B cell (primary cell): Measurements from ENCODE around the gene PDZD2. TPM values are rescaled to one million over a fixed set of nuclear protein-coding genes. Genes with fewer than 3 reads are reported as not detected.

Source experiments
- ATAC-seq: fragments of 200-7000 bp; cut with Tn5 transposase; one replicate; pipeline ENCODE4 v1.10.0; 2021; ENCODE audit warnings: low read depth, mild to moderate bottlenecking, moderate number of reproducible peaks, moderate library complexity
- CTCF ChIA-PET: fragments of 350-600 bp; sonication (Branson Sonifier 250); formaldehyde crosslinking; loops from one replicate; lab custom pipeline; 2021; ENCODE audit warnings: antibody characterized with exemption, inconsistent platforms; lab: Charles Lee
- POLR2A ChIA-PET: fragments of 350-600 bp; sonication (Branson Sonifier 250); formaldehyde crosslinking; loops from one replicate; lab custom pipeline; 2021; ENCODE audit warnings: antibody characterized with exemption; lab: Charles Lee
- DNase-seq: peaks from one replicate; pipeline ENCODE4 v3.0.0; 2013
- H2AFZ ChIP-seq: 2 replicates; pipeline ENCODE4 v1.6.1; 2012; ENCODE audit warnings: mild to moderate bottlenecking, low read depth, low read length; ENCODE audit not compliant: insufficient read depth, poor library complexity, severe bottlenecking
- H3K27ac ChIP-seq, 2 donors: 1 replicate in 1 of 2; 2 replicates in 1 of 2; pipeline ENCODE4 v1.5.1; 2012 to 2013; ENCODE audit warnings: low read length in 2 of 2, mild to moderate bottlenecking in 2 of 2, moderate library complexity in 1 of 2
- H3K27me3 ChIP-seq, 4 experiments: fragments of 200-600 bp in 1 of 4; sonication (generic) in 1 of 4; replicated peaks in 1 of 4; 1 replicate in 2 of 4; 2 replicates in 2 of 4; pipeline versions ENCODE4 v1.6.1 to v1.7.0; 2013 to 2016; ENCODE audit warnings: low read length in 3 of 4, mild to moderate bottlenecking in 2 of 4, mixed read lengths in 1 of 4, moderate library complexity in 1 of 4; ENCODE audit not compliant: insufficient read depth in 4 of 4, control insufficient read depth in 3 of 4; ENCODE audit errors: control extremely low read depth in 1 of 4
- H3K36me3 ChIP-seq, 2 experiments: replicated peaks in 1 of 2; 1 replicate in 1 of 2; 2 replicates in 1 of 2; pipeline versions ENCODE4 v1.6.1 to v1.7.1; 2013; ENCODE audit warnings: low read length in 1 of 2; ENCODE audit not compliant: insufficient read depth in 2 of 2, control insufficient read depth in 1 of 2; ENCODE audit errors: control extremely low read depth in 1 of 2, extremely low read depth in 1 of 2
- H3K4me1 ChIP-seq, 2 donors: fragments of 200-600 bp in 1 of 2; sonication (generic) in 1 of 2; 1 replicate in 1 of 2; 2 replicates in 1 of 2; pipeline versions ENCODE4 v1.5.1 to v1.6.1; 2013 to 2017; ENCODE audit warnings: low read length in 2 of 2; ENCODE audit not compliant: control insufficient read depth in 2 of 2, insufficient read depth in 2 of 2
- H3K4me2 ChIP-seq: replicated peaks from 2 replicates; pipeline ENCODE3; 2012; ENCODE audit warnings: mild to moderate bottlenecking, low read depth, low read length; ENCODE audit not compliant: poor library complexity, severe bottlenecking
- H3K4me3 ChIP-seq, 5 experiments: fragments of 200-600 bp in 1 of 5; sonication (generic) in 1 of 5; 1 replicate in 3 of 5; 2 replicates in 2 of 5; pipeline versions ENCODE4 v1.5.1 to v1.7.0; 2011 to 2016; ENCODE audit warnings: low read length in 4 of 5, mild to moderate bottlenecking in 4 of 5, low read depth in 2 of 5, control low read depth in 1 of 5, moderate library complexity in 1 of 5; ENCODE audit not compliant: insufficient read depth in 1 of 5; ENCODE audit errors: control extremely low read depth in 1 of 5, extremely low read depth in 1 of 5
- H3K79me2 ChIP-seq: fragments of 200-600 bp; sonication (generic); one replicate; pipeline ENCODE4 v1.6.0; 2016; ENCODE audit warnings: low read length; ENCODE audit not compliant: control insufficient read depth, insufficient read depth
- H3K9ac ChIP-seq: fragments of 200-600 bp; sonication (generic); 2 replicates; pipeline ENCODE4 v1.6.1; 2017; ENCODE audit warnings: mild to moderate bottlenecking, low read length, moderate library complexity
- H3K9me3 ChIP-seq, 3 donors: one replicate each; pipeline versions ENCODE4 v1.6.1 to v1.7.1; 2013; ENCODE audit warnings: low read length in 2 of 3; ENCODE audit not compliant: control insufficient read depth in 2 of 3, insufficient read depth in 1 of 3; ENCODE audit errors: control extremely low read depth in 1 of 3
- H4K20me1 ChIP-seq: 2 replicates; pipeline ENCODE4 v1.6.0; 2012; ENCODE audit warnings: mild to moderate bottlenecking, low read length; ENCODE audit not compliant: insufficient read depth, control insufficient read depth, poor library complexity, severe bottlenecking
- H3K27ac Mint-ChIP-seq: one replicate; pipeline ENCODE4 v1.8.0; 2021; ENCODE audit warnings: mixed read lengths
- H3K27me3 Mint-ChIP-seq: one replicate; pipeline ENCODE4 v1.8.0; 2021; ENCODE audit warnings: mixed read lengths
- H3K4me1 Mint-ChIP-seq: one replicate; pipeline ENCODE4 v1.8.0; 2021; ENCODE audit warnings: mixed read lengths
- H3K4me3 Mint-ChIP-seq: one replicate; pipeline ENCODE4 v1.8.0; 2021; ENCODE audit warnings: mixed read lengths
- H3K9me3 Mint-ChIP-seq: one replicate; pipeline ENCODE4 v1.8.0; 2022; ENCODE audit warnings: mixed read lengths; ENCODE audit not compliant: insufficient read depth
- EZH2 ChIP-seq: IDR thresholded peaks from 2 replicates; pipeline ENCODE4 v1.6.1; 2012; ENCODE audit warnings: borderline replicate concordance, low read depth, mild to moderate bottlenecking, moderate library complexity, low read length; ENCODE audit not compliant: insufficient read depth, poor library complexity, severe bottlenecking
- WGBS: methylation state at CpG from one replicate; pipeline ENCODE4 v1.1.5; 2013; ENCODE audit warnings: missing lambda C conversion rate; ENCODE audit not compliant: insufficient coverage; 5-methylcytosine and 5-hydroxymethylcytosine counted together
- intact Hi-C: fragments of 100-400 bp; cut with micrococcal nuclease; formaldehyde crosslinking; loops from one replicate; pipeline ENCODE4 v1.10.0; 2022
- polyA plus RNA-seq: library from polyadenylated mRNA; depleted of rRNA; stranded (reverse); fragments of >200 nt; gene quantifications from 2 replicates; pipeline ENCODE4 v1.2.3, GENCODE V29; 2012
- total RNA-seq, 2 donors: library from RNA; stranded (reverse); fragments of 120-200 nt in 1 of 2; gene quantifications; 1 replicate in 1 of 2; 2 replicates in 1 of 2; pipeline versions ENCODE4 v1.2.3 to v1.2.4, GENCODE V29; 2013 to 2022
- TF ChIP-seq, protein P1 (sequence below): fragments of 200-600 bp; IDR thresholded peaks from one replicate; pipeline ENCODE4 v1.8.0; 2022; ENCODE audit warnings: antibody characterized with exemption, mild to moderate bottlenecking

Gene PDZD2
- total and polyA plus RNA-seq, 2 donors (not counting 1 experiment from before 2014, with no cell fraction given): not detected

DNA sequence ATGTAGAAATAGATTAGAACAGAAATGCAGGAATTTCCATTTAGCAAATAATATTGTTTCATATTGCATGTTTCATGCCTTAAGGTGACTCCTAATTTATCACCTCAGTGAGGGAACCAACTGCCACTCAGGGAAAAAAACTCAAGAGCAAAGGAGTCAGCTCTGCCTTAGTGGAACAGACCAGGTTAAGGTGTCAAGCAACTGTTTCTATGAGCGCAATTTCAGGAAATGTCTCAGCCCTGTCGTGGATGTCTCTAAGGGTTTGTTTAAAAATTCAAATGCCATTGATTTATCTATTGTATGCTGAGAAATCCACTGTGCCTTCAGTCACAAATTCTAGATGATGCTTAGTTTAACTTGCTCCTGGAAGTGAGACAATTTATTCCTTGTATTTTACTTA, 34.7 kb upstream of the PDZD2 start:
- peaks cover 10% of the 10 kb centered on the region for H3K27me3 Mint-ChIP-seq
- Histone ChIP-seq H3K9me3 (no peaks in the 10 kb centered on the region), H2AFZ (no peak overlapping the region), H4K20me1 (no peaks in the 10 kb centered on the region), H3K4me2 (no peak overlapping the region), H3K4me3 (no peak overlapping the region), H3K9ac (no peak overlapping the region), H3K36me3 (no peaks in the 10 kb centered on the region), H3K27me3 (no peaks in the 10 kb centered on the region), H3K4me1 (no peaks in the 10 kb centered on the region), H3K79me2 (no peaks in the 10 kb centered on the region), H3K27ac (no peak overlapping the region)
- no CpG with 5 or more reads among the region's 2 CpGs for WGBS
- no peak overlapping the region for H3K4me3 Mint-ChIP-seq
- H3K4me1 Mint-ChIP-seq: no peaks in the 10 kb centered on the region
- ChIA-PET CTCF (no interaction called here), POLR2A (no interaction called here)
- intact Hi-C loops: no loop called here
- TF ChIP-seq, protein P1, sequence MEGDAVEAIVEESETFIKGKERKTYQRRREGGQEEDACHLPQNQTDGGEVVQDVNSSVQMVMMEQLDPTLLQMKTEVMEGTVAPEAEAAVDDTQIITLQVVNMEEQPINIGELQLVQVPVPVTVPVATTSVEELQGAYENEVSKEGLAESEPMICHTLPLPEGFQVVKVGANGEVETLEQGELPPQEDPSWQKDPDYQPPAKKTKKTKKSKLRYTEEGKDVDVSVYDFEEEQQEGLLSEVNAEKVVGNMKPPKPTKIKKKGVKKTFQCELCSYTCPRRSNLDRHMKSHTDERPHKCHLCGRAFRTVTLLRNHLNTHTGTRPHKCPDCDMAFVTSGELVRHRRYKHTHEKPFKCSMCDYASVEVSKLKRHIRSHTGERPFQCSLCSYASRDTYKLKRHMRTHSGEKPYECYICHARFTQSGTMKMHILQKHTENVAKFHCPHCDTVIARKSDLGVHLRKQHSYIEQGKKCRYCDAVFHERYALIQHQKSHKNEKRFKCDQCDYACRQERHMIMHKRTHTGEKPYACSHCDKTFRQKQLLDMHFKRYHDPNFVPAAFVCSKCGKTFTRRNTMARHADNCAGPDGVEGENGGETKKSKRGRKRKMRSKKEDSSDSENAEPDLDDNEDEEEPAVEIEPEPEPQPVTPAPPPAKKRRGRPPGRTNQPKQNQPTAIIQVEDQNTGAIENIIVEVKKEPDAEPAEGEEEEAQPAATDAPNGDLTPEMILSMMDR: no peak
- TF ChIP-seq EZH2: no peak
- DNase-seq (no peak), ATAC-seq (no peak)
- no peak overlapping the region for H3K27ac Mint-ChIP-seq
- H3K9me3 Mint-ChIP-seq: no peaks in the 10 kb centered on the region

DNA sequence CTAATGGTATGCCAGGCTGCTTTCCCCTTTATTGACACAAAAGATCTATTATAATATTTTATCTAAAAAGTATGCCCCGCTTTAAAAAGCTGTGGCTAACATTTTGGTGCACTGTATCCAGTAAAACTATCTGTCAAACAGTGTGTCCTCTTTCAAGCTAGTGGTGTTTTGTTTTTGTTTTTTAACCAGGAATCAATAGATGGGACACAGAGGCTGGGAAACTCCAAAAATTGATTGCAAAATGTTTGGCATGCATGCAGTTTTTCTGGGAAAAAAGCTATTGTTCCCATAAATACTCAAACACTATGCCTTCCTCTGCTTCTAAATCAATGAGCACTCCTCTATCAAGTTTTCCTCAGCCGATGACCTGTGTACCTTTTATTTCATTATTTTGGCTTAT, 34.3 kb upstream of the PDZD2 start:
- Histone ChIP-seq H3K4me1 (no peaks in the 10 kb centered on the region), H3K9ac (no peak overlapping the region), H2AFZ (no peak overlapping the region), H3K79me2 (no peaks in the 10 kb centered on the region), H3K36me3 (no peaks in the 10 kb centered on the region), H3K4me2 (no peak overlapping the region), H4K20me1 (no peaks in the 10 kb centered on the region), H3K4me3 (no peak overlapping the region), H3K9me3 (no peaks in the 10 kb centered on the region), H3K27ac (no peak overlapping the region), H3K27me3 (no peaks in the 10 kb centered on the region)
- Mint-ChIP-seq H3K27me3 (peaks cover 10% of the 10 kb centered on the region), H3K4me3 (no peak overlapping the region), H3K9me3 (no peaks in the 10 kb centered on the region), H3K27ac (no peak overlapping the region), H3K4me1 (no peaks in the 10 kb centered on the region)
- CTCF ChIA-PET: no interaction called here
- intact Hi-C loops: no loop called here
- ATAC-seq (no peak), DNase-seq (no peak)
- WGBS: no CpG with 5 or more reads among the region's 2 CpGs
- TF ChIP-seq, protein P1: no peak
- no peak for TF ChIP-seq EZH2
- POLR2A ChIA-PET: no interaction called here
